Right lobe of liver (tissue), 6 donors: ENCODE results near the gene GGNBP2. TPM values are rescaled to one million over a fixed set of nuclear protein-coding genes. Genes with fewer than 3 reads are reported as not detected.

Source experiments
- ATAC-seq, 4 donors: fragments of 200-7000 bp; cut with Tn5 transposase; one replicate each; pipeline ENCODE4 v1.9.1; 2020; ENCODE audit warnings: mild to moderate bottlenecking in 4 of 4, moderate library complexity in 4 of 4
- DNase-seq, 3 donors: peaks; one replicate each; pipeline ENCODE4 v3.0.0-alpha.2; 2020
- H3K27ac ChIP-seq, 3 donors: fragments of 200-600 bp; one replicate each; pipeline ENCODE4 v1.8.0; 2022
- H3K27me3 ChIP-seq, 2 donors: fragments of 200-600 bp; one replicate each; pipeline ENCODE4 v1.8.0; 2022
- H3K36me3 ChIP-seq, 4 donors: fragments of 200-600 bp; sonication (generic) in 1 of 4; one replicate each; pipeline versions ENCODE4 v1.5.1 to v1.8.0; 2017 to 2022; ENCODE audit warnings: control low read depth in 1 of 4
- H3K4me1 ChIP-seq, 4 donors: fragments of 200-600 bp; sonication (generic) in 1 of 4; one replicate each; pipeline versions ENCODE4 v1.5.1 to v1.8.0; 2017 to 2022; ENCODE audit warnings: control low read depth in 1 of 4
- H3K4me3 ChIP-seq, 3 donors: fragments of 200-600 bp; one replicate each; pipeline ENCODE4 v1.8.0; 2022
- H3K9me3 ChIP-seq, 4 donors: fragments of 200-600 bp; sonication (generic) in 1 of 4; one replicate each; pipeline versions ENCODE4 v1.5.1 to v1.8.0; 2017 to 2022; ENCODE audit warnings: control low read depth in 1 of 4
- CTCF ChIP-seq, 4 donors: fragments of 200-600 bp in 3 of 4; fragments of 450-650 bp in 1 of 4; IDR thresholded peaks; one replicate each; pipeline versions ENCODE4 v1.5.1 to v1.8.0; 2016 to 2022; ENCODE audit warnings: antibody characterized with exemption in 4 of 4, mild to moderate bottlenecking in 2 of 4
- POLR2A ChIP-seq: fragments of 450-650 bp; IDR thresholded peaks from one replicate; pipeline ENCODE4 v1.6.1; 2017; ENCODE audit warnings: antibody characterized with exemption, mild to moderate bottlenecking
- WGBS: methylation state at CpG from one replicate; pipeline ENCODE4 v1.1.6; 2018; ENCODE audit warnings: low coverage, low lambda C conversion rate; ENCODE audit not compliant: insufficient coverage; ENCODE audit errors: missing lambda C conversion rate; 5-methylcytosine and 5-hydroxymethylcytosine counted together
- intact Hi-C, 2 donors: fragments of 100-400 bp; cut with DNase I; formaldehyde crosslinking; loops; one replicate each; pipeline versions ENCODE4 v1.11.2 to v1.14.1; 2022
- total RNA-seq, 6 experiments: library from RNA; depleted of rRNA in 2 of 6; stranded (reverse); fragments of >200 nt in 2 of 6; fragmentation: NEBNext Ultra II Directional in 3 of 6; extraction: Animal tissue kit (Norgen Biotek cat#: 25700) in 3 of 6; gene quantifications; one replicate each; pipeline versions ENCODE4 v1.1.0 to v1.2.4, GENCODE V29; 2016 to 2023
- donor health status: DM: no; HTN: yes; CAD: no.
- donor health status: DM: no; HTN: no; CAD: no.
- donor health status: DM: no; HTN: no; CAD: no.
- donor health status: DM: no; HTN: yes; CAD: no.
- donor health status: DM: no; HTN: yes; CAD: no.

The GGNBP2 gene
- total RNA-seq, 6 experiments from 2014 or later, result 24.3 to 39.6 (median 35.3) TPM

- H3K4me1 ChIP-seq, result peaks cover 0 to 4% (median 2%) of the 10 kb centered on the region in 4 donors
- intact Hi-C loops, result no loop called here
- H3K4me3 ChIP-seq, result no peak overlapping the region
- DNase-seq, result no peak
- no peak for TF ChIP-seq CTCF (IDR thresholded peaks at IDR 0.05)
- TF ChIP-seq POLR2A, result no peak
- no peak overlapping the region for H3K27ac ChIP-seq
- peaks cover 0 to 52% (median 11%) of the 10 kb centered on the region in 4 donors for H3K36me3 ChIP-seq
- H3K9me3 ChIP-seq, result no peaks in the 10 kb centered on the region
- ATAC-seq, result no peak
- no peaks in the 10 kb centered on the region for H3K27me3 ChIP-seq
Measured at GRCh38 chr17:36529121-36529520, 15.6 kb upstream of the GGNBP2 start.

GRCh38 chr17:36532435-36532975, 12.2 kb upstream of the GGNBP2 start:
- intact Hi-C loops, result loop anchor here in 1 of 2 donors (10.0 kb wide), 1 partner anchor 62 kb away; the partner anchor contains the start of gene DHRS11
- DNase-seq, result no peak
- no peak for TF ChIP-seq CTCF (IDR thresholded peaks at IDR 0.05)
- TF ChIP-seq POLR2A, result no peak
- Histone ChIP-seq H3K4me1 (peaks cover 0 to 7% (median 2%) of the 10 kb centered on the region in 4 donors), H3K27me3 (no peaks in the 10 kb centered on the region), H3K36me3 (peaks cover 0 to 24% (median 3%) of the 10 kb centered on the region in 4 donors), H3K27ac (no peak overlapping the region), H3K9me3 (no peaks in the 10 kb centered on the region), H3K4me3 (no peak overlapping the region)
- no CpG with 5 or more reads among the region's 2 CpGs for WGBS
- ATAC-seq, result no peak

- Histone ChIP-seq H3K27me3 (no peaks in the 10 kb centered on the region), H3K9me3 (no peaks in the 10 kb centered on the region), H3K4me1 (peaks cover 0 to 7% (median 2%) of the 10 kb centered on the region in 4 donors), H3K4me3 (peak overlapping the region; percentile 64 to 95 (median 66)), H3K27ac (peak overlapping the region; percentile 77 to 83 (median 81)), H3K36me3 (peaks cover 0 to 18% (median 2%) of the 10 kb centered on the region in 4 donors)
- intact Hi-C loops, result loop anchor here in 1 of 2 donors (10.0 kb wide), 1 partner anchor 61 kb away; the partner anchor contains the start of gene DHRS11
- WGBS, result 18% methylated on average over 24 of the region's 48 CpGs
- TF ChIP-seq POLR2A, result no peak
- TF ChIP-seq CTCF (IDR thresholded peaks at IDR 0.05), result peak; percentile 39 to 46 (median 42)
- DNase-seq (peak; percentile 74 to 76 (median 74)), ATAC-seq (peak; percentile 42 to 61 (median 44))
Measured at GRCh38 chr17:36533935-36534839, 10.5 kb upstream of the GGNBP2 start.

GRCh38 chr17:36534840-36535668, 9.7 kb upstream of the GGNBP2 start, which contains the start of the genes MYO19 and PIGW:
TSS of gene MYO19 (minus strand) at chr17:36534868. CDS start at chr17:36532538, 2,330 bp downstream.
TSS of gene PIGW (plus strand) at chr17:36534987. CDS start at chr17:36537102, 2,115 bp downstream.
- Histone ChIP-seq H3K4me3 (peak within 1 kb of the TSS; percentile 64 to 95 (median 66)), H3K27me3 (no peaks in the 10 kb centered on the region), H3K4me1 (peaks cover 0 to 7% (median 2%) of the 10 kb centered on the region in 4 donors), H3K27ac (peak within 1 kb of the TSS; percentile 77 to 83 (median 81)), H3K9me3 (no peaks in the 10 kb centered on the region), H3K36me3 (peaks cover 0 to 17% (median 2%) of the 10 kb centered on the region in 4 donors)
- TF ChIP-seq CTCF (IDR thresholded peaks at IDR 0.05), result peak in 3 of 4 donors; percentile 6 to 36 (median 18)
- peak; percentile 83 for TF ChIP-seq POLR2A
- DNase-seq, result peak; percentile 91 to 93 (median 91)
- 0% methylated on average over 31 of the region's 83 CpGs for WGBS
- intact Hi-C loops, result loop anchor here in 1 of 2 donors (10.0 kb wide), 1 partner anchor 60 kb away; the partner anchor contains the start of gene DHRS11
- peak; percentile 88 to 96 (median 90) for ATAC-seq
